Pulmonary artery endothelial cell (primary cell): ENCODE data around the gene BGLAP. TPM values are rescaled to one million over a fixed set of nuclear protein-coding genes. Genes with fewer than 3 reads are reported as not detected.

Experiments used
- DNase-seq: peaks from one replicate; pipeline ENCODE4 v3.0.0-alpha.2; 2011; ENCODE audit warnings: low read depth, low spot score
- total RNA-seq: library from RNA; depleted of rRNA; stranded (reverse); fragments of >200 nt; gene quantifications from 2 replicates; pipeline ENCODE4 v1.2.3, GENCODE V29; 2014

Gene BGLAP
- total RNA-seq, 1 donor from 2014 or later: 0.13 TPM

DNA sequence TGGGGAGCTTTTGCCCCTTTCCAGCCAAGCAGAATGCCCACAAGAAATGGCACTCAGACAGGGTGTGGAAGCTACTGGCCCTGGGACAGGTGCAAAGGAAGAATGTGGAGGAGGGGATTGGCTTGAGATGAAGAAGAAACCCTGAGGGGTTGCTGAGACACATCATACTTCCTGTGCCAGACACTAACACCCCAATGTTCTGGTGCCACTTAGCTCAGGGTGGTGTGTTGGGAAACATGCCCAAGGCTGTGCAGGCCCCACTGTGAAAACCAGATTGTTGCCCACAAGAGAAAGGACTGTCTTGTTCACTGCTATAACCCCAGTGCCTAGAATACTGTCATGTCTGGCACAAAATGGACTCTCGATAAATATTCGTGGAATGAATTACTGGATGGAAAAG lies 15.7 kb downstream of the BGLAP start:
- DNase-seq: no peak

DNA sequence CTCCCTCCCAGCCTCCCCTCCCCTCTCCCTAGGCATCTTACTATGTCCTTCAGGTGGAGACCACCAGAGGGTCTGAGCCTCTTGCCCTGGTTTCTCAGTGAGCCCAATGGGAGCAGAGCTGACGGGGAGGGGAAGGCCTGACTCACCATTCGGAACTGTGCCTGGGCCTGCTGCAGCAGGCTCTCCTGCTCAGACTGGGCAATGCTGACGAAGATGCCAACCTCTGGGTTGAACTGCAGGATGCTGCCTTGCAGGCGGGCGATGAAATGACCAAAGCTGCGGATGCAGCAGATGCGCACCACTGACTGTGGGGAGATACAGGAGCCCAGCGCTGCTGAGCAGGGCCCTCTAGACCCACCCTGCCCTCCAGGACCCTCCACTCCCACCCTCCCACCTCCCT lies 16.9 kb downstream of the BGLAP start:
- DNase-seq: no peak

DNA sequence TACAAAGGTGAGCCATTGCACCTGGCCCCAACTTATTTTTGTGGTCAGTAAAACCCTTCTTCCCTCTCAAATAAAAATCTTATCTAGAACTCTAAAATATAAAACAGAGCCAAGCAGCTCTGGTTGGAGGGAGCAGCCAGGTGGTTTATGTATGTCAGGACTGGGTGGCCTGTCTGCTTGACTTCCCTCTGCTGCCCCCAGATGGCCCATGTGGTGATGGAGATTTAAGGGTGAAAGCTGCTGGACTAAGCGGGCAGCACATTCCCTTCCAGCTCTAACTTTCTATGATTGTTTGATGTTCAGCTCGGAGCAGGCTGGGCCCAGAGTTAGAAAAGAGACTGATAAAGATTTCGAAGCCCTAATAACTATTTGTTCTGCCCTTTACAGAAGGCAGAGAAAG lies 17.8 kb downstream of the BGLAP start:
- no peak for DNase-seq

DNA sequence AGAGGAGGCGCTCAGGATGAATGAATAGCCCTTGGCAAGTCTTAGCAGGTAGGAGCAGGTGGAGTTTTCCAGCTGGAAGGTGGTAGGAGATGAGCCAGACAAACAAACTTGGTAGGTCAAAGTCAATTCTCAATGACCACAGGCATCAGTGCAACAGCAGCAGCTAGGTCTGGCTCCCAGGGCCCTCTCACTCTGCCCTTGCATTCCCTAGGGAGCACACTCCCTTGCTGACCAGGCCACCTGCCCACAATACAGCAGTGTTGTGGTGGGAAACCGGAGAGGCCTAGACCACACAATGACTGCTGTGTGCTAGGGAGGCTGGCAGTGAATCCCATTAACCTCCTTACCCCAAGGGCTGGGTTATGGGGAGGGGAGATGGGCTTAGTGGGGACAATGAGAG lies 18.9 kb downstream of the BGLAP start:
- DNase-seq: no peak

DNA sequence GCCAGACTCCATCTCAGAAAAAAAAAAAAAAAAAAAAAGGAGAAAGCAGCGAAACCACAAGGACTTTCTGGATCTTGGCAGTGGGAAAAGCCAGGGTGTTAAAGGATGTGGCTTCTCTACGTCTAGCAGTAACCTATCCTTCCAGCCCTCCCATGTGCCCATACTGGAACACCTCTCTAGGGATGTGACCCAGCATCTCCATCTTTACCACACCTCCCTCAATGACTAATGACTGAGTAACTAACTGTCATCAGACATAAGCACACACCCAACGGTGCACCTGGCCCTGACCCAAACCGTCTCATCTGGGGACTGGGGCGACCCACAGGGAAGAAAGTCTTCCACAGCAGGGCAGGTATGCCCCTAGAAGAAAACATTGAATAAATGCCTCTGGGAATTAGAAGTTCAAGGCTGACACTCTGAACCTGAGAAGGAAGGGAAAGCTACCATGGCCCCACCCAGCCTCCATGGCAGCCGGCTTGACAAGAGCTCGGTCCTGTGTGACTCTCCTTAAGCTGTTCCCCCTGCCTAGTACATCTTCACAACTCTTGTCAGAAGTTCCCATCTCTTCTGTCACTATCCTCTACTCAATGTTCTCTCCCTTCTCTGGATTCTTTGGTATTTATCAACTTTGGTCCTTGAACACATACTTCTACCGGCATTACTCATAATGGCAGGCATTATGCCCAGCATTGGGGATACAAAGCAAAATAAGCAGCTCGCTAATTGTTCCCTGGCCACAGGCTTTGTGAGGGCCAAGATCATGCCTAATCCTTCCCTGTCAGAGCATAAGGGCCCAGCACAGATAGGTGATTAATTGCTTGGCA lies 20.7 kb downstream of the BGLAP start:
- no peak for DNase-seq

DNA sequence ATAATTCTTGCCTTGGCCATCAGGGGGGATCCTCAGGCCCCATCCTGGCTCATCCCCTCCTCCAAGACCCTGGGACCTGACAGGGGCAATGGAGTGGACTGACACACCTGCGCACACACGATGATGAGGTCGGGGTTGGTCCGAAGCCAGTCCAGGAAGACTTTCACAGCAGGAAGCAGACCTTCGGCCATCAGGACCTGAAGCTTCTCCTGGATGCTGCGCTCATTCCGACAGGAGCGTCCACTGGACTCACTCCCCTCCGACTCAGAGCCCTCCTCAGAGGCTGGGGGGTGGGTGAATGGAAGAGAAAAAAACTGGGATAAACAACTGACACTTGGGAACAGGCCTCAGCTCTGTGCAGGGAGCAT lies 21.3 kb downstream of the BGLAP start:
- no peak for DNase-seq

DNA sequence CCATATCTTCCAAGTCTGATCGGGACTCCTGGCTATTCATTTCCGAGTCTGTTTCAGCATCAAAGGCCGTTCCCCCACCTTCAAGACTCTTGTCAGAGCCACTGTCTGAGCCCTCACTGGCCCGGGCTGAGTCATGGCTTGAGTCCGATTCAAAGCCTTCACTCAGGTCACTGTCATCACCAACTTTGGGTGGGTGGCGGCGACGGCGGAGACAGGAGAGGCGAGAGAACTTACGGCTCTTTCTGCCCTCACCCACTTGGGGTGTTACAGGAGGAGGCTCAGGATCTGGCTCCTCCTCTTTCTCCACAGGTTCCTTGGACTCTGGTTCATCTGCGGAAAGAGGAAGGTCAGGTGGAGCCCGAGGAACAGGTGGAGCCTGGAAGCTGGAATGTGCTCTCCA lies 24.1 kb downstream of the BGLAP start:
- DNase-seq: no peak

DNA sequence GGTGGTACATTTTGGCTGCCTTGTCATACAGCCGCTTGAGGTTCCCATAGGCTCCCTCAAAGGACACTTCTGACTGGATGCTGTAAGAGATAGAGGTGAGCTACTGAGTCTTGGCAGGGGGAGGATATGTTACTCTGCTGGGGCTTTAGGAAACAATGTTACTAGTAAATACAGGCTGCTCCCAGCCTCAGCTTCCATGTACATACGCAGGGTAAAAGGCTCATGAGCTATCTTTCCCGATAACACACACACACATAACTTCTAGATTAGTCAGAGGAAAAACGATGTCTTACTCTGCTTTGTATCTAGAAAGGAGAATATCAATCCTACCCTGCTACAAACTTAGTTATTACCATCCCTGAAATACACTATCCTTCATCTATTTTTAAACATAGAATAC lies 26.4 kb downstream of the BGLAP start:
- DNase-seq: no peak

DNA sequence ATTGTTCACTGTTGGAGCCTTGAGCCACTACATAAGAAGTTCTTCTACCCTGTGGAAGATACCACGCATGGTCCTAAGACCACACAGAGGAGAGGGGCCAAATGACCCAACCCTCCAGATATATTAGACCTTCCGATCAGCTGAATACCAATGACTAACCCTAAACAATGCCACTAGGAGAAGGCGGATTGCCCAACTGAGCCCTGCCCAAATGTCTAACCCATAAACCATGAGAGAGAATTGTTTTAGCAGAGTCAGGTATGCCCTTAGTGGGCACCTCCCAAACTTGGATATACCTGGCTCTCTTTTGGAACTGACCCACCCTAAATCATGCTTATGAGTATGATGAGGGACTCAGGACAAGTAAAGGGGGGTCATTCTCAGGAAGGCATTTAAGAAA lies 28.3 kb downstream of the BGLAP start:
- no peak for DNase-seq

DNA sequence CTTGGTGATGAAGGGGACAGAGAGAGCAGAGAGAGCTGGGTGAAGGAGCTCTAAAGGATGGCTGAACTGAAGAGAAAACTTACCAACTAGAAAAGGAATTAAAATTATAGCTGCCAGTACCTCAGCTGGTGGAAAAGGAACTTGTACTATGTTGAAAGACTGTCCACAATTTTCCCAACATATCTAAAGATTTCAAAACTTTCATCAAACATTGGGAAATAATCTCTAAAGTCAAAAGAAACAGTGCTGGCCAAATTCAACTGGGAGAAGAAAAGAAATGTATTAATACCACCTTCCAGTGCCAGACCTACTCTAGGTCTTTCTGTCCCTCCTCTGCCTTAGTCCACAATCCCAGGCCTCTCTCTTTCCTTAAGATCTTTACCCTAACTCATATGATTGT lies 34.5 kb downstream of the BGLAP start:
- no peak for DNase-seq

DNA sequence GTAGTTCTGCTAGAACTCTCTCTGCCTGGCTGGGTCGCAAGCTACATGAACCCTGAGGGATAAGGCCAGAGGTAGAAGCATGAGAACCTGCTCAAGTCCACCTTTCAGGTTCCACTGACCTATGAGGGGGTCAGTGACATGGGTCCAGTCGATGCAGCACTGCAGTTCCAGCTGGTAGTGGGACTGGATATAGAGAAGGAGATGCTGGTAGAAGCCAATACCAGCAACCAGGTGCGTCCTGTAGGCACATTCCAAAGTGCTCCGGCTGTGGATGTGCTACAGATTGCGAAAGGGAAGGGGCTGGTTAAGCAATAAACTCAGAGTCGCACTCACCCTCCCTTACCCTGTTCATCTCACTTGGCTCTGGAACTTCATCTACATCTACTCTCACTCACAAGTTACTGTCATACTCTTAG lies 35.0 kb downstream of the BGLAP start:
- no peak for DNase-seq

DNA sequence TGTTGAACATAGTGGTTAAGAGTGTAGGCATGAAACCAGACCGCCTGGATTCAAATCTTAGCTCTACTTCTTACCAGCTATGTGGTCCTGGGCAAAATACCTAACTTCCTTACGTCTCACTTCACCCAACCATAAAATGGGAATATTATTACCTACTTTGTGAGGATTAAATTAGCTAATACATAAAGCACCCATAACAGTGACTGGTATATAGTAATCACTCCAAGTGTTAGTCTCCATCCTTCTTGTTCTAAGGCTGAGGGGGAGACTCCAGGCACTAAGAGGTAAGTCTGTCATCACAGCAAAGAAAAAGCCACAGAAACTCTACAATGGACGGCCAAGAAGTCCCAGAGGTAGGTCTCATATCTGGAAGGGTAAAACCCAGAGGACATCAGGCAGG lies 37.9 kb downstream of the BGLAP start:
- DNase-seq: no peak

DNA sequence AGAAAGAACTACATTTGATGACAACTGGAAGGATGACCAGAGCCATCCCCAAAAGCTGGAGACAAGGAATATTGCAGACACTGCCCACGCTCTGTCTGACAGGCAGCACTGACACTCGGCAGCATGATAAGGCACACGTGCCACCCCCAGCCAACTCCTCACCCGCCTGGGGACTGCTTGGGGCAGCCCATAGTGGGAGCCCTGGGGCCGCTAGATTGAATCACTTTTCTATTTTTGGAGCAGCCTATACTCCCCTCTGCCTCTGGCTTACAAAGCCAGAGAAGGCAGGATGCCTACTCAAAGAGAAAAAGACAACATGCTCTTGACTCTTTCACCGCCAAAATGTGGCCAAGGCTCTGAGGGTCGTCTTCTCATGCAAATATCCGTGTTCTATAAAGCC lies 39.3 kb downstream of the BGLAP start:
- no peak for DNase-seq

DNA sequence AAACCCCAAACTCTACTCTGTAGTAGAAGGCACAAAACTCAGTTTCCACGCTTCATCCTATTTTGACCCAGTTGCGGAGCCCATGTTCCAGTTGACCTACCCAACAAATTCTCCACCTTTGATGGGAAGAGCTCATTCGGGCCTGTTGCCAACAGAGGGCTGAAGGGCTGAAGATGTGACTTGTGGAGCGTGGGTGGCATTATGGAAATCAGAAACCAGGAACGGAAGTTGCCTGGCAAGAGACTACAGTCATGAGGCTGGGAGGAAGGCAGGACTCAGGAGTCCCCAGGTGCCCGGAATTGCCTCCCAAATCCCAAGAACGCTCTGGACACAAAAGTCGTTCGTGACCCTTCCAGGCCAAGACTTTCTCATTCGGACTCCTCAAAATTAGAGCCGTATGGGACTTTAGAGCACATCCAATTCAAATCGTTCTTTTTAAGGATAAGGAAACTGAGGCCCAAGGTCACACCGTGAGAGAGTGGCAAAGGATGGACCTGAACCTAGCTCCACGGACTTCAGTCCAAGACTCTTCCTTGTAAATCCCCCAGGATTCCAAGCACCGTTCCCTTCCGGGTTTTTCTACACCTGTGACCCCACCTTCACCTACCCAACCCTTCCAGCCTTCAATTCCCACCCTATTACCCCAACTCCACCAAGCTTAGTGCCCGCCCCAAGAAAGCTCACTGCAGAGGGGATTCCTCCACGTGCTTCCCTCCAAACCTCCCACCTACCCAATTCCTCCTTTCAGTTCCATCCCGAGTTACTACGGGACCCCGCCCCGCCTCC lies 39.9 kb downstream of the BGLAP start:
- no peak for DNase-seq

DNA sequence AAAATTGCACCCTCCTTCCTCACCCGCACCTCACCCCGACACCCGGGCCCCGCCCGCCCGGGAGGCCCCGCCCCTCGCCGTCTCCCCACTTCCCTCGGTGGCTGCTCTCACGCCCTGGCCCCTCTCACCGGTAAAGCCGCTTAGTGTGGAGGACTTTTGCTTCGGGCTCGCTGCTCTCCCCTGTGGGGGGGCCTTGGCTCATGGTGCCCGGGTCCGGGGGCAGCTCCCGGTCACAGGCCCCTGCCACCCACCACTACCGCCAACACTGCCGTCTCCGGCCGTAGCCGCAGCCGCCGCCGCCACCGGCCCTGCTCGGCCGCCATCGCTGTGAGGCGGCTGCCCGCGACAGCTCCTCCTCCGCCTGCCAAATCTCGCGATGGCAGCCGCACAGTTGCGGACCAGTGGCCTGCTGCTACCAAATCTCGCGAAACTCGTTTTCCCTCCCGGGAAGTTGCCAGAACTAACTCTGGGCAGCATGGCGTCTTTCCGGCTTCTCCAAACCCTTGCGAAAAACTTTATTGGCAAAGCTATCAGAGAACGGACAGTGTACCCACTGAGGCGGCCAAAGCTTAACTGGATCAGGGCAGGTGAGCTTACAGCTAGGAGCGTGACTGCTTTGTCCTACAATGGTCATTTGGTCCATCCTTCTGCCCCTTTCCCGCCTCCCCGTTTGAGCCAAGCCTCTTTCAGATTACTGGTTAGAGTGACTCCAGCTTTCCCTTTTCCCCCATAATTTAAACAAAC lies 40.7 kb downstream of the BGLAP start, which contains the start of gene SMG5:
SMG5 (minus strand) TSS at position 347 of the 744 bp plus-strand sequence; CDS start at position 202, 145 bp downstream.
- DNase-seq: peak; percentile 97

DNA sequence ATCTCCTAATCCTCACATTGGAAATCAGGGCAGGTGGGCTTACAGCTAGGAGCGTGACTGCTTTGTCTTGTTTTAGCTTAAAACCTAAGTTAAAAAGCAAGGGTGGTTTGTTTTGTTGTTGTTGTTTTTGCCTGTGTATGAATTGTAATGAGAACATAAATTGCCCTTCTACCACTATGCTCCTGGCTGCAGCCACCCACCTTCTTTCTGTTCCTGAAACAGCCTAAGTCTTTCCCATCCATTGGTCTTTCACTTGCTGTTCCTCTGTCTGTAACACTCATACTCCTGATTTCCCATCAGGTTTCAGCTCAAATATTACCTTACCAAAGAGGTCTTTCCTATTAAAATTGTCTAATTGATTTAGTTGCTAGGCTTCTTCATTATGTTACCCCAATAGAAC lies 41.5 kb downstream of the BGLAP start:
- DNase-seq: no peak

DNA sequence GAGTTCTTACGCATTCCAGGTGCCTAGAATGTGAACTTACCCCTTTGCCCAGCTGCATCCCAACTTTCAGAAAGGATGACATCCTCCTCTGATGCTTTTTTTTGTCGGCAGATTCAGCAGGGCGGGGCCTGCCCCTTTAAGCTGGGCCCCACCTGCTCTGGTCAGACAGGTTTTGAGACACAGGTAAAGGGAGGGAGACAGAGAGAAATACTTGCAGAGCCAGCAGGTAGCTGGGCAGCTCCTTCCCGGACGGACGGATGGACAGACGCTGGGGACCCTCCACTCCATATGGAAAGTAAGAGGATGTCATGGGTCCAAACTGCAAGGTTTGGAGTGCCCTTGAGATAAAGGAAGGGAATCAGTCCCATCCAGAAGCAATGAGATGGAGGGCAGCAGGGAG lies 42.1 kb downstream of the BGLAP start, which contains the start of gene TMEM79:
TMEM79 (plus strand) TSS at position 214 of the 400 bp plus-strand sequence. CDS start 902 bp downstream, outside the sequence.
- no peak for DNase-seq

DNA sequence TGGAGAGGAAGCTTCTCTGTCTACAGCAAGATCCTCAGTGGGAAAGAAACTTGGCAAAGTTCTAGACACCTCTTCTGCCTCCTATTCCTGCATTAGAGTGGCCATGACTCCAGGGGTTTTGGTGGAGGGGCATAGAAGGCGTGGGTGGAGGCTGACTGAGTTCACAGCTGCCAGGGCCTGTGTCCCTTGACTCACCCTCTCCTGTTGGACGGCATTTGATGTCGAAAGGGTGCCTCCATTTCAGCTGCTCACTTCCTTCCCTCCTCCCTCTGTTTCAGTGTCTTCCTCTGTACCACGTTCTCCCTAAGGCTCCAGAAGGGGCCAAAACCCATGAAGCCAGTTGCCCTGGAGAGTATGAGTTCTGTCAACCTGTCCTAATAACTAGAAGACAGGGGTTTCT lies 42.8 kb downstream of the BGLAP start:
- DNase-seq: no peak

DNA sequence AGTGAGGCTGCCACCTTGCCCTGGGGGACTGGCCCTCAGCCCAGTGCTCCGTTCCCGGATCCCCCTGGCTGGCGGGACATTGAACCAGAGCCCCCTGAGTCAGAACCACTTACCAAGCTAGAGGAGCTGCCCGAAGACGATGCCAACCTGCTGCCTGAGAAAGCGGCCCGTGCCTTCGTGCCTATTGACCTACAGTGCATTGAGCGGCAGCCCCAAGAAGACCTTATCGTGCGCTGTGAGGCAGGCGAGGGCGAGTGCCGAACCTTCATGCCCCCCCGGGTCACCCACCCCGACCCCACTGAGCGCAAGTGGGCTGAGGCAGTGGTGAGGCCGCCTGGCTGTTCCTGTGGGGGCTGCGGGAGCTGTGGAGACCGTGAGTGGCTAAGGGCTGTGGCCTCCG lies 43.5 kb downstream of the BGLAP start:
- no peak for DNase-seq

DNA sequence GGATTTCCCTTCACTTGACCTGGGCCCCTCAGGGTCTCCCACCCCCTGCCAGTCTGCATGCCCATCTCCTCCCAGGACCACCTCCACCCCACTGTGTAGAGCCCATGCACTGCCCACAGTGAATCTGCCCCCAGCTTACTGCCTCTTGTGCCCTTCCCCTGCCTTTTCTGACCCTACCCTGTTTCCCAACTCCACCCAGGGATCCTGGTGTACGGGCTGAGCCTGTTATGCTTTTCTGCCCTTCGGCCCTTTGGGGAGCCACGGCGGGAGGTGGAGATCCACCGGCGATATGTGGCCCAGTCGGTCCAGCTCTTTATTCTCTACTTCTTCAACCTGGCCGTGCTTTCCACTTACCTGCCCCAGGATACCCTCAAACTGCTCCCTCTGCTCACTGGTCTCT lies 44.1 kb downstream of the BGLAP start:
- no peak for DNase-seq

DNA sequence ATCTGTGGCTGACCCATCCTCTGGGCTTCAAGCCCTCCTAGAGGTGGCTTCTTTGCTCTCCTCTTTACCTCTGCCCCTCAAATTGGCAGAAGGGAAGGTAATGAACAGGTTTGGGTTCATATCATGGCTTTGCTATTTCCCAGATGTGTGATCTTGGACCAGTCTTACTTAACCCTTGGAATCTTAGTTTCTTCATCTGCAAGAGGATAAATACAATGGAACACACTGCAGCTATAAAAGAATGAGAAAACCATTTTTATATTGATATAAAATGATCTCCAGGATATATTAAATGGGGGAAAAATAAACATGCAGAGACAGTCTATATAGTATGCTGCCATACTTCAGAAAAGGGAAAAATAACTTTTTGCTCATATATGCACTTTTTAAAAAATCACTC lies 47.9 kb downstream of the BGLAP start:
- DNase-seq: no peak
